Cardiac fibroblast (primary cell): ENCODE data around the gene PLPPR3.

ENCODE experiments used
- DNase-seq, 2 donors: peaks; one replicate each; pipeline versions ENCODE4 v3.0.0 to v3.0.0-alpha.2; 2010; ENCODE audit warnings: low read depth in 2 of 2
- H3K4me3 ChIP-seq, 2 donors: replicated peaks in 1 of 2; 1 replicate in 1 of 2; 2 replicates in 1 of 2; pipeline ENCODE4 v1.5.1; 2011; ENCODE audit warnings: low read depth in 2 of 2, low read length in 2 of 2, mild to moderate bottlenecking in 2 of 2, moderate library complexity in 1 of 2
- TF ChIP-seq, protein P1 (sequence below): IDR thresholded peaks from one replicate; pipeline ENCODE4 v1.5.1; 2011; ENCODE audit warnings: low read depth, mild to moderate bottlenecking, low read length, inconsistent platforms

PLPPR3 gene

DNA sequence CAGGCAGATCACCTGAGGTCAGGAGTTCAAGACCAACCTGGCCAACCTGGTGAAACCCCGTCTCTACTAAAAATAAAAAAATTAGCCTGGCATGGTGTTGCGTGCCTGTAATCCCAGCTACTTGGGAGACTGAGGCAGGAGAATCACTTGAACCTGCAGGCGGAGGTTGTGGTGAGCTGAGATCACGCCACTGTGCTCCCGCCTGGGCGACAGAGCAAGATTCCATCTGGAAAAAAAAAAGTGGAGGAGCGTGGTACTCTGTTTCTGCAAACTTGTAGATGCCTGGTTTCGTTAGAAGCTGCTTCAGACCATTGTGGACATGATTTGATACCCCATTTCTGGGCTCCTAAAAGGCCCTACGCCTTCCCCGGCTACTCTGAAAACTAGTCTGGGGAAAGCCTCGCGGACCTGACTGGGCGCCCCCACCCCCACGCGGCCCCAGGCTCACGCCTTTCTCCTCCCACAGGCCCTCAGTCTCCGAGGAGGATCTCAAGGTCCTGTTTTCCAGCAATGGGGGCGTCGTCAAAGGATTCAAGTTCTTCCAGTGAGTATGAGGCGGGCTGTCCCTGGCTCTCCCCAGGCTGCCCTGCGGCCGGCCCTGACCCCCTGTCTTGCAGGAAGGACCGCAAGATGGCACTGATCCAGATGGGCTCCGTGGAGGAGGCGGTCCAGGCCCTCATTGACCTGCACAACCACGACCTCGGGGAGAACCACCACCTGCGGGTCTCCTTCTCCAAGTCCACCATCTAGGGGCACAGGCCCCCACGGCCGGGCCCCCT lies 11.5 kb downstream of the PLPPR3 start:
- no peak for DNase-seq
- no peak overlapping the region for H3K4me3 ChIP-seq
- TF ChIP-seq, protein P1, sequence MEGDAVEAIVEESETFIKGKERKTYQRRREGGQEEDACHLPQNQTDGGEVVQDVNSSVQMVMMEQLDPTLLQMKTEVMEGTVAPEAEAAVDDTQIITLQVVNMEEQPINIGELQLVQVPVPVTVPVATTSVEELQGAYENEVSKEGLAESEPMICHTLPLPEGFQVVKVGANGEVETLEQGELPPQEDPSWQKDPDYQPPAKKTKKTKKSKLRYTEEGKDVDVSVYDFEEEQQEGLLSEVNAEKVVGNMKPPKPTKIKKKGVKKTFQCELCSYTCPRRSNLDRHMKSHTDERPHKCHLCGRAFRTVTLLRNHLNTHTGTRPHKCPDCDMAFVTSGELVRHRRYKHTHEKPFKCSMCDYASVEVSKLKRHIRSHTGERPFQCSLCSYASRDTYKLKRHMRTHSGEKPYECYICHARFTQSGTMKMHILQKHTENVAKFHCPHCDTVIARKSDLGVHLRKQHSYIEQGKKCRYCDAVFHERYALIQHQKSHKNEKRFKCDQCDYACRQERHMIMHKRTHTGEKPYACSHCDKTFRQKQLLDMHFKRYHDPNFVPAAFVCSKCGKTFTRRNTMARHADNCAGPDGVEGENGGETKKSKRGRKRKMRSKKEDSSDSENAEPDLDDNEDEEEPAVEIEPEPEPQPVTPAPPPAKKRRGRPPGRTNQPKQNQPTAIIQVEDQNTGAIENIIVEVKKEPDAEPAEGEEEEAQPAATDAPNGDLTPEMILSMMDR: no peak

DNA sequence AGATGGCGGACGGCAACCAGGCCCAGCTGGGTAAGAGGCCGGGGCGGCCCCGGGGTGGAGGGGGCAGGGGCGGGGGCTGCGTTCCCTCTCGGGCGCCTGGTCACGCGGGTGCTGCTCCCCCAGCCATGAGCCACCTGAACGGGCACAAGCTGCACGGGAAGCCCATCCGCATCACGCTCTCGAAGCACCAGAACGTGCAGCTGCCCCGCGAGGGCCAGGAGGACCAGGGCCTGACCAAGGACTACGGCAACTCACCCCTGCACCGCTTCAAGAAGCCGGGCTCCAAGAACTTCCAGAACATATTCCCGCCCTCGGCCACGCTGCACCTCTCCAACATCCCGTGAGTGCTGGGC lies 13.4 kb downstream of the PLPPR3 start:
- DNase-seq: no peak
- no peak overlapping the region for H3K4me3 ChIP-seq
- TF ChIP-seq, protein P1: no peak

DNA sequence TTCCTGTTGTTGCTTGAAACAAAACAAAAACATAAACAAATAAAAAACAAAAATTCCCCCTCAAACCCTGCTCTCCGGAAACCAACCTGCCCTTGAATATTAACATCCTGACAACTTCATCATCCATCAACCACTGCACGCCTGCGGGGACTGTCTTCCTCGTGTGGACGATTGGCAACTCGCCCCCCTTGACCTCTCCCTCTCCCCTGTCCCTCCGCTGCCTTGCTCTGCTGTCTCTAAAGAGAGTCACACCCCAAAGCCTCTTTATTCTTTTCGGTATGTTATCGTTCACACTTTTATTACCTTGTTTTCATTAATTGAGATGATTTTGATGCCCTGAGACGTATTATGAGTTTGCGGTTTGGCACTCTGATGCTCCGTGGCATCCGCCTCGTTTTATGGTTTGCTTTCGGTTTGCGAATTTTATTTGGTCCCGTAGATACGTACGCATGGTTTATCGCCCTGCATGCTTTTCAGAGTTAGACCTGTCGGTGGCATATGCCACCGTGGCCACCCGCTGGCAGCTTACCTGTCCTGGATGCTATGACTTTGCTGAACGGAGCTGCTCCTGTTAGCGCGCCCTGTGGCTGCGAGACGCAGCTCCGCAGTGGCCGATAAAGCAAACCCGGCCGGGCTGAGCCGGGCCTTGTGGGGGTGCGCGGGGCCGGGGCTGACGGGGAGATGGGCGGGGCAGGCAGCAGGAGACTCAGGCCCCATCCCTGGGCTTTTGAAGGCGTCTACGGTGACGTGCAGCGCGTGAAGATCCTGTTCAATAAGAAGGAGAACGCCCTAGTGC lies 13.9 kb downstream of the PLPPR3 start:
- no peak for DNase-seq
- no peak overlapping the region for H3K4me3 ChIP-seq
- TF ChIP-seq, protein P1: no peak

DNA sequence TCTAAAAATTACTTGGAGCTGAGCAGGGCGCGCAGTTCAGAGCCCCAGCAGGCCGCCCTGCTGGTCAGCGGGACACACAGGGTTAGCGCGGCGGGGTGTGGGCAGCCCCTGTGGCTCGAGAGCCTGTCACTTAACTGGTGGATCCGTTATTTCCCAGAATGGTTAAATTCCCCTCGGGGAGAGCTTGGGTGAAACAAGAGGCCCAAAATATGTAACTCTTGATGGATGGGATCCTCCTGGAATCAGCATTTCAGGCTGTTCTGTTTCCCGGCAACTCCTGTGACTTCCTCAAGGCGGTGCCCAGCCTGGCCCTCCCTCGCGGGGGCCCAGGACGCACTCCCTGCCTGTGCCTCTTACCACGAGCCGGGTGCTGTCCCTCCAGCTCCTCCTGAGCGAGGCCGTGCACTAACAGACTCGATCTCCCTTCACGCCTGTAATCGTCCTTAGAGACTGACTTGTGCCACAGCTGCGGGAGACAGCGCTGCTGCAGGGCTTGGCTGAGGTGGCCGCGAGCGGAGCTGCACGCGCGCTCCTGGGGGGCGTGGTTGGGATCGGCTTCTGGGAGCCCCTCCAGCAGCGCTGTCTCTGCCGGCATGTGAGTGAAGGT lies 14.8 kb downstream of the PLPPR3 start:
- DNase-seq: no peak
- no peak overlapping the region for H3K4me3 ChIP-seq
- TF ChIP-seq, protein P1: no peak

DNA sequence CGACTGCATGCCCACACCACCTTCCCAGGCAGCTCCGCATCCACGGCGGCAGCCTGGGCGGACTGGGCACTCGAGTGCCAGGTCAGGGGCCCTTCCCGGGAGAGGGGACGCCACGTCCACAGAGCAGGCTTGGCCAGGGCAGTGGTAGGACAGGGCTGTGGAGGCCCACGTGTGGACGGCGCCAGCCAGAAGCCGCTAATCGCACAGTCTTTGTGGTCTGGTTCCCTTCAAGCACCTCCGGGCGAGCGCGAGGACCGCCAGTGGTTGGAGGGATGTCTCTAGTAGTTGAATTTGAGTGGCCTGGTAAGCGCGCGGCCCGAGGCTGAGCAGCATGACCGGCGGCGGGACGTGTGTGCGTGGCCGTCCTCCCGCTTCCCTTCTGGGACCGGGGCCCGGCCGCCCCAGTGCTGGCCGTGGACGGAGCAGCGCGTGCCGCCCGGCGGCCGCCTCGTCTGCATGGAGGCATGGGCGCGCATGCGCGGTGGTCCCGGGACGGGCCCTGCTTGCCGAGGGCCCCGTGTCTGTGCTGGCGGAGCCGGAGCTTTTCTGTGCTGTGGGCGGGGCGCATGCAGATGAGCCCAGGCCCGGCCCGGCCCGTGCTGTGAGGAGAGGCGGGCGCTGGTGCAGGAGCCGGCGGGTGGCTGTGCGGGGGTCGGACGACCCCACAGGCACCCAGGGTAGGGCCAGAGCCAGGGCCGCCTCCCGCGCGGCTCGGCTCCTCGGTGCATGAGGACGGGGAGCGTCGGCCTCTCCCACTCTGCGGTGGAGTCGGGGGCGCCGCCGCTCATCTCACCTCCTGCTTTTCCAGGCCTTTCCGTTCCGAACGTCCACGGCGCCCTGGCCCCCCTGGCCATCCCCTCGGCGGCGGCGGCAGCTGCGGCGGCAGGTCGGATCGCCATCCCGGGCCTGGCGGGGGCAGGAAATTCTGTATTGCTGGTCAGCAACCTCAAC lies 15.9 kb downstream of the PLPPR3 start:
- no peak overlapping the region for H3K4me3 ChIP-seq
- DNase-seq: no peak
- TF ChIP-seq, protein P1: no peak

DNA sequence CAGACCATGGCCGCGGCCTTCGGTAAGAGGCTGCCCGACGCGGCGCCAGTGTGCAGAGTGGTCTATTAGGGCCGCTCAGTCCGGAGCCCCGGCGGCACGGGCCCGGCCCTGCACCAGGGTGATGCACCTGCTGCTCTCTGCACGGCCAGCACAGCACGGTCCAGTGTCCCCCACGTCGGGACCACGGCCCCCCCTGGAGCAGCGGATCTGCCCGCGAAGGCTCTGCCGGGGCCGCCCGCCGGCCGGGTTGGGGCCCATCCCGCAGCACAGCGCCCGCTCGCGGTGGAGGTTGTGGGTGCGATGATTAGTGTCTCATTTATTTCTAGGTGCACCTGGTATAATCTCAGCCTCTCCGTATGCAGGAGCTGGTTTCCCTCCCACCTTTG lies 16.6 kb downstream of the PLPPR3 start:
- TF ChIP-seq, protein P1: no peak
- no peak for DNase-seq
- H3K4me3 ChIP-seq: no peak overlapping the region
